Tibial artery (tissue), 4 donors: ENCODE measurements around the gene PFN1.

Source experiments
- DNase-seq, 2 donors: peaks; one replicate each; pipeline ENCODE4 v3.0.0-alpha.2; 2019
- H3K27ac ChIP-seq, 2 donors: fragments of 200-600 bp; sonication (generic) in 1 of 2; 1 replicate in 1 of 2; 2 replicates in 1 of 2; pipeline ENCODE4 v1.5.1; 2018 to 2019; ENCODE audit warnings: mild to moderate bottlenecking in 1 of 2
- H3K27me3 ChIP-seq, 2 donors: fragments of 200-600 bp; sonication (generic) in 1 of 2; one replicate each; pipeline versions ENCODE4 v1.5.1 to v1.6.0; 2016 to 2019
- H3K36me3 ChIP-seq, 3 donors: fragments of 200-600 bp; sonication (generic) in 2 of 3; one replicate each; pipeline ENCODE4 v1.5.1; 2016 to 2019; ENCODE audit warnings: mild to moderate bottlenecking in 2 of 3
- H3K4me1 ChIP-seq, 4 donors: fragments of 200-600 bp; sonication (generic) in 2 of 4; 1 replicate in 3 of 4; 2 replicates in 1 of 4; pipeline ENCODE4 v1.5.1; 2016 to 2019
- H3K4me3 ChIP-seq, 2 donors: fragments of 200-600 bp; sonication (generic) in 1 of 2; 1 replicate in 1 of 2; 2 replicates in 1 of 2; pipeline ENCODE4 v1.5.1; 2018 to 2019; ENCODE audit warnings: mild to moderate bottlenecking in 2 of 2
- H3K9me3 ChIP-seq, 3 donors: fragments of 200-600 bp; sonication (generic) in 1 of 3; one replicate each; pipeline ENCODE4 v1.5.1; 2016 to 2019
- intact Hi-C: fragments of 100-400 bp; cut with DNase I; formaldehyde crosslinking; loops from one replicate; pipeline ENCODE4 v1.15.0; 2023; ENCODE audit warnings: low total_unique reads
- TF ChIP-seq, protein P1 (sequence below), 2 experiments: fragments of 200-600 bp in 1 of 2; fragments of 450-650 bp in 1 of 2; IDR thresholded peaks; one replicate each; pipeline ENCODE4 v1.5.1; 2017 to 2019; ENCODE audit warnings: antibody characterized with exemption in 2 of 2, mild to moderate bottlenecking in 1 of 2, moderate library complexity in 1 of 2

The PFN1 gene

DNA sequence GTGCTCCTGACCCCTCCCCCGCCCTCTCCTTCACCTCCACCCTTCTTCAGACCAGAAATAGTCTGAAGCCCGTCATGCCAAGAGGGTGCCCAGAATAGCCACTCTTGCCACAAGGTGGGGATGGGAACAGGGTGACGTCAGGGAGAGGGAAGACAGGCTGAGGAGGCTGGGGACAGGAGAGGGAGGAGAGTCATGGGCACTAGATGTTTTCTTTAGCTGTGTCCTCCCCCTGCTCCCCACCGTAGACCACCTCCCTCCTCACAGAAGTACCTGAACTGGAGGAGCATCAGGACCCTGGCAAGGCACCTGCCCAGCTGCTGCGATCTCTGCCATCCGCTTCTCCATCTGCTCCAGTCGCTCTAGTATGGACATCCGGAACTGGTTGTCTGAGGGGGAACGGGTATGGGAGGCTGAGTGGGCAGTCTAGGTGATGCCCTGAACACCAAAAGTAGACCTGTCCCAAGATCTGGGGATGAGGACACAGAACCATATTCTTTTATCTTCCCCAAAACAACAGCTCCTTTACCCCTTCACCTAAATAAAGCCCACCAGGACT lies 25.9 kb upstream of the PFN1 start:
- H3K4me3 ChIP-seq: no peak overlapping the region
- TF ChIP-seq, protein P1, sequence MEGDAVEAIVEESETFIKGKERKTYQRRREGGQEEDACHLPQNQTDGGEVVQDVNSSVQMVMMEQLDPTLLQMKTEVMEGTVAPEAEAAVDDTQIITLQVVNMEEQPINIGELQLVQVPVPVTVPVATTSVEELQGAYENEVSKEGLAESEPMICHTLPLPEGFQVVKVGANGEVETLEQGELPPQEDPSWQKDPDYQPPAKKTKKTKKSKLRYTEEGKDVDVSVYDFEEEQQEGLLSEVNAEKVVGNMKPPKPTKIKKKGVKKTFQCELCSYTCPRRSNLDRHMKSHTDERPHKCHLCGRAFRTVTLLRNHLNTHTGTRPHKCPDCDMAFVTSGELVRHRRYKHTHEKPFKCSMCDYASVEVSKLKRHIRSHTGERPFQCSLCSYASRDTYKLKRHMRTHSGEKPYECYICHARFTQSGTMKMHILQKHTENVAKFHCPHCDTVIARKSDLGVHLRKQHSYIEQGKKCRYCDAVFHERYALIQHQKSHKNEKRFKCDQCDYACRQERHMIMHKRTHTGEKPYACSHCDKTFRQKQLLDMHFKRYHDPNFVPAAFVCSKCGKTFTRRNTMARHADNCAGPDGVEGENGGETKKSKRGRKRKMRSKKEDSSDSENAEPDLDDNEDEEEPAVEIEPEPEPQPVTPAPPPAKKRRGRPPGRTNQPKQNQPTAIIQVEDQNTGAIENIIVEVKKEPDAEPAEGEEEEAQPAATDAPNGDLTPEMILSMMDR (IDR thresholded peaks at IDR 0.05): no peak
- H3K27me3 ChIP-seq: no peaks in the 10 kb centered on the region
- intact Hi-C loops: no loop called here
- no peaks in the 10 kb centered on the region for H3K9me3 ChIP-seq
- H3K36me3 ChIP-seq: peaks cover 38 to 89% (median 74%) of the 10 kb centered on the region in 3 donors
- H3K4me1 ChIP-seq: peaks cover 0 to 10% (median 9%) of the 10 kb centered on the region in 4 donors
- DNase-seq: no peak
- peak overlapping the region in 1 of 2 donors; percentile 35 for H3K27ac ChIP-seq

DNA sequence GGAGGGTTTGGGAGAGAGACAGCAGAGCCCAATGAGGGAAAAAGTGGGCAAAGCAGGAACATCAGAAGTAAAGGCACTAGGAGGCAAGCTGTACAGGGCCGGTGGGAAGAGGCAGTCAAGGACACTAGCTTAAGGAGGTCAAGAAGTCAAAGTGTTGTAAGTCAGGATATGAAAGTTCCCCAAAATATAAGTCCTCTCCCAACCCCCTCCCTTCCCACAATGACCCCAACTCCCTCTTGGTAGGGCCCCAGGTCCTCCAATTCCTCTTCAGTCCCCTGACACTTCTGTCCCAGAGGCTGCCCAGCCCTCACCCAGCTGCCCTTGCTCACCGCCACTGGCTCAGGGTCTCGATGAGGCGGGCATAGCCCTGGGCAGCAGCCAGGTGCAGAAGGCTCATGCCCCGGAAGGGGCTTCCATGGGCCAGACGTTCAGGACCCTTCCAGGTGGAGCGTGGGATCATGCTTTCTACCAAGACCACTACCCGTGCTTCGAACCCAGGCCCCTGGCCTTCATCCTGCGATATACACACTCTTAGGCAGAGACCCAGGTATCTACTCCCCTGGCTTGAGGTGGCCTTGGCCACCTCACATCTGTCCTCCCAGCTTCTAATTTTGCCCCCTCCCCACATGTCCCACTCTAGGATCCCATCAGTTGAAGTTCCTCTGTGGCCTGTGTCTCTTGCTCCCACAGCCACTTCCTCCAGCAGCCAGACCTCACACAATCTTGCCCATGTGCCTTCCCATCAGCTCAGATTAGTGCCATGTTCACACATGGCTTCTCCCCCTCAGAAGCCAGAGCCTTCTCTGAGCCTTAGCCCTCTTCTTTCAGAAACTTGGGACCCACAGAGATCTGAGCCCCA lies 25.2 kb upstream of the PFN1 start:
- Histone ChIP-seq H3K4me1 (peaks cover 0 to 17% (median 16%) of the 10 kb centered on the region in 4 donors), H3K27ac (peak overlapping the region; percentile 15 to 35)

DNA sequence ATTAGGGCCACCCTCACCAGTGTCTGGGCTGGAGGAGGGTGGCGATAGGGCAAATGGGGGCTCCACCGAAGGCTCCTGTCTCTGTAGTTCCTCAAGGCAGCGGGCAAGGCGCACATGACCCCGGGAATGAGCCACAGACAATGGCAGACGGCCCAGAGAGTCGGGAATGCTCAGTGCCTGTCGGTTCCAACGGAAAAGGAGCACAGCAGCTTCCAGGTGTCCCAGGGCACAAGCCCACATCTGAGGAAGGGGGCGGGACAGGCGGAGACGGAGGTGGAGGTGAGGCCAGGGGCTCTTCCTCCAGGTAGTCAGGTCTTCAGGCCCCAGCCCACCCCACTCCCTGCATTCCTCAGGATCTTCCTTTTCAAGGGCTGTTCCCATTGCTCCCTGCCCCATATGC lies 24.4 kb upstream of the PFN1 start:
- peaks cover 29 to 78% (median 60%) of the 10 kb centered on the region in 3 donors for H3K36me3 ChIP-seq
- no peak overlapping the region for H3K4me3 ChIP-seq
- TF ChIP-seq, protein P1 (IDR thresholded peaks at IDR 0.05): no peak
- no peak for DNase-seq
- H3K27ac ChIP-seq: peak overlapping the region in 1 of 2 donors; percentile 6
- H3K9me3 ChIP-seq: no peaks in the 10 kb centered on the region
- intact Hi-C loops: no loop called here
- H3K4me1 ChIP-seq: peaks cover 0 to 24% (median 22%) of the 10 kb centered on the region in 4 donors
- H3K27me3 ChIP-seq: no peaks in the 10 kb centered on the region

More for the DNA sequence above, 25.2 kb upstream of the PFN1 start:
- peaks cover 37 to 85% (median 67%) of the 10 kb centered on the region in 3 donors for H3K36me3 ChIP-seq
- no peak for DNase-seq
- H3K9me3 ChIP-seq: no peaks in the 10 kb centered on the region
- H3K4me3 ChIP-seq: no peak overlapping the region
- H3K27me3 ChIP-seq: no peaks in the 10 kb centered on the region
- intact Hi-C loops: no loop called here
- TF ChIP-seq, protein P1 (IDR thresholded peaks at IDR 0.05): no peak

DNA sequence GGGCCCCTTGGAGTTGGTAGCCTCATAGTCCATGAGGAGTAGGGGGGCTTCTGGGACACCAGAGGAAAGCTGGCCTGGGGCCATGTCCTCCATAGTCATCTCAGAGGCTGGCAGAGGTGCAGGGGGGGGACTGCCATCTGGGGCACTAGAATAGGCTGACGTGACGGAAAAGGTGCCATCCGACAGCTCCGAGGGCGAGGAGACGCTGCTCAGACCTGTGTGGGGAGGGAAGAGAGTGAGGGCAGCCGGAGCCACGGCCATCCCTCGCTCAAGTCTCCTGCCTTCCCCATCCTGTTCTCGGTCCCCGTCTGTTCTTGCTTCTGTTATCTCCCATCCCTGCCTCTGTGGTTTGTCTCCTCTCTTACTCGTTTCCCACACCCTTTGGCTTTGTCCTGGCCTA lies 24.0 kb upstream of the PFN1 start:
- peak overlapping the region; percentile 5 to 6 for H3K27ac ChIP-seq
- peaks cover 0 to 24% (median 22%) of the 10 kb centered on the region in 4 donors for H3K4me1 ChIP-seq
- H3K36me3 ChIP-seq: peaks cover 25 to 73% (median 56%) of the 10 kb centered on the region in 3 donors

DNA sequence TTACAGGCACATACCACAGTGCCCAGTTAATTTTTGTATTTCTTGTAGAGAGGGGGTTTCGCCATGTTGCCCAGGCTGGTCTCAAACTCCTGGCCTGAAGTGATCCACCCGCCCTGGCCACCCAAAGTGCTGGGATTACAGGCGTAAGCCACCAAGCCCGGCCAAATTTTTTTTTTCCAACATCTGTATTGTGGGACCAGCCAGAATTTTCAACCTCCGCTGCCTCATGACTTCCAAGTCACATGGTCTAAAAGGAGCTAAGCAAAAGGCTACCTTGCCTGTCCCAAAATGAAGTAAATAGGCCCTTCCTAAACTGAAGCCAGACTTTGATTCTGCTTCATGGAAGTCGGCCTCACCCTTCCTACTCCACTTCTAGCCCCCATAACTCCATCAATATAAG lies 23.5 kb upstream of the PFN1 start:
- Histone ChIP-seq H3K4me1 (peaks cover 0 to 24% (median 22%) of the 10 kb centered on the region in 4 donors), H3K27me3 (no peaks in the 10 kb centered on the region), H3K27ac (no peak overlapping the region), H3K4me3 (no peak overlapping the region), H3K36me3 (peaks cover 20 to 68% (median 51%) of the 10 kb centered on the region in 3 donors), H3K9me3 (no peaks in the 10 kb centered on the region)
- TF ChIP-seq, protein P1 (IDR thresholded peaks at IDR 0.05): no peak
- intact Hi-C loops: no loop called here
- DNase-seq: no peak

More for the DNA sequence above, 24.0 kb upstream of the PFN1 start:
- no peaks in the 10 kb centered on the region for H3K9me3 ChIP-seq
- TF ChIP-seq, protein P1 (IDR thresholded peaks at IDR 0.05): no peak
- H3K27me3 ChIP-seq: no peaks in the 10 kb centered on the region
- H3K4me3 ChIP-seq: no peak overlapping the region
- intact Hi-C loops: no loop called here
- no peak for DNase-seq
